Neural cell (in vitro differentiated cells): ENCODE data around the gene TMEM131L. TPM values are rescaled to one million over a fixed set of nuclear protein-coding genes. Genes with fewer than 3 reads are reported as not detected.

Source experiments
- H2AFZ ChIP-seq: fragments of 200-600, 300-800 bp; sonication (generic), shearing (Covaris generic); 2 replicates; pipeline ENCODE4 v1.6.0; 2014; ENCODE audit warnings: low read depth, mild to moderate bottlenecking, antibody characterized with exemption, low read length, moderate library complexity
- H3F3A ChIP-seq: fragments of 200-600 bp; shearing (Covaris generic); 2 replicates; pipeline ENCODE4 v1.6.1; 2016; ENCODE audit warnings: mild to moderate bottlenecking, moderate library complexity, mixed read lengths, antibody characterized with exemption, low read length; ENCODE audit not compliant: insufficient read depth, poor library complexity, severe bottlenecking
- H3K27ac ChIP-seq: fragments of 200-600, 300-800 bp; sonication (generic), shearing (Covaris generic); 2 replicates; pipeline ENCODE4 v1.5.1; 2014; ENCODE audit warnings: mild to moderate bottlenecking, low read length, moderate library complexity
- H3K27me3 ChIP-seq: fragments of 300-800, 200-600 bp; sonication (generic), shearing (Covaris generic); 2 replicates; pipeline ENCODE4 v1.6.0; 2014; ENCODE audit warnings: mild to moderate bottlenecking, low read depth, low read length, moderate library complexity; ENCODE audit not compliant: insufficient read depth
- H3K36me3 ChIP-seq: fragments of 300-800, 200-600 bp; sonication (generic), shearing (Covaris generic); 2 replicates; pipeline ENCODE4 v1.5.1; 2014; ENCODE audit warnings: mild to moderate bottlenecking, antibody characterized with exemption, low read length, moderate library complexity; ENCODE audit not compliant: insufficient read depth
- H3K4me2 ChIP-seq: fragments of 300-800, 200-600 bp; sonication (generic), shearing (Covaris generic); 2 replicates; pipeline ENCODE4 v1.6.0; 2014; ENCODE audit warnings: mild to moderate bottlenecking, low read length
- H3K4me3 ChIP-seq: fragments of 300-800, 200-600 bp; sonication (generic), shearing (Covaris generic); 2 replicates; pipeline ENCODE4 v1.5.1; 2014; ENCODE audit warnings: mild to moderate bottlenecking, low read length, moderate library complexity
- H3K79me2 ChIP-seq: fragments of 200-600 bp; shearing (Covaris generic); replicated peaks from 2 replicates; pipeline ENCODE4 v1.6.0; 2014; ENCODE audit warnings: mild to moderate bottlenecking, low read length, moderate library complexity; ENCODE audit not compliant: insufficient read depth
- H3K9ac ChIP-seq: fragments of 300-800, 200-600 bp; sonication (generic), shearing (Covaris generic); 2 replicates; pipeline ENCODE4 v1.6.1; 2016; ENCODE audit warnings: mild to moderate bottlenecking, low read length, mixed read lengths
- H3K9me2 ChIP-seq: fragments of 200-600 bp; shearing (Covaris generic); 2 replicates; pipeline ENCODE4 v1.6.1; 2016; ENCODE audit warnings: mild to moderate bottlenecking, low read length, mixed read lengths; ENCODE audit not compliant: insufficient read depth
- H3K9me3 ChIP-seq: fragments of 200-600, 300-800 bp; sonication (generic), shearing (Covaris generic); 2 replicates; pipeline ENCODE4 v1.6.1; 2016; ENCODE audit warnings: mild to moderate bottlenecking, mixed run types, low read length, moderate library complexity, mixed read lengths
- H4K20me1 ChIP-seq: fragments of 200-600 bp; shearing (Covaris generic); 2 replicates; pipeline ENCODE4 v1.6.1; 2016; ENCODE audit warnings: mild to moderate bottlenecking, mixed run types; ENCODE audit not compliant: insufficient read depth
- EP300 ChIP-seq: fragments of 450-650 bp; conservative IDR thresholded peaks from 2 replicates; pipeline ENCODE4 v1.6.1; 2014; ENCODE audit warnings: antibody characterized with exemption, mild to moderate bottlenecking, moderate library complexity; ENCODE audit not compliant: poor library complexity, severe bottlenecking
- EZH2 ChIP-seq: fragments of 200-600, 300-800 bp; shearing (Covaris generic), sonication (generic); IDR thresholded peaks from 2 replicates; pipeline ENCODE4 v1.6.1; 2014; ENCODE audit warnings: antibody characterized with exemption, low read length, borderline replicate concordance, mild to moderate bottlenecking; ENCODE audit not compliant: insufficient read depth, poor library complexity, severe bottlenecking
- MXI1 ChIP-seq: fragments of 450-650 bp; conservative IDR thresholded peaks from 2 replicates; pipeline ENCODE4 v1.6.1; 2014; ENCODE audit warnings: antibody characterized with exemption, mild to moderate bottlenecking; ENCODE audit not compliant: poor library complexity, severe bottlenecking
- POLR2AphosphoS5 ChIP-seq: IDR thresholded peaks from 2 replicates; pipeline ENCODE4 v1.6.1; 2012
- RAD21 ChIP-seq: fragments of 450-650 bp; conservative IDR thresholded peaks from 2 replicates; pipeline ENCODE4 v1.6.1; 2014; ENCODE audit warnings: antibody characterized with exemption, mild to moderate bottlenecking, moderate library complexity
- SMC3 ChIP-seq: fragments of 450-650 bp; conservative IDR thresholded peaks from 2 replicates; pipeline ENCODE4 v1.6.1; 2014; ENCODE audit warnings: antibody characterized with exemption, mild to moderate bottlenecking, moderate library complexity; ENCODE audit not compliant: poor library complexity
- TAF1 ChIP-seq: IDR thresholded peaks from 2 replicates; pipeline ENCODE4 v1.6.1; 2012; ENCODE audit warnings: low read depth
- polyA plus RNA-seq: library from polyadenylated mRNA; depleted of rRNA; stranded (reverse); fragments of >200 nt; gene quantifications from 2 replicates; pipeline ENCODE4 v1.2.3, GENCODE V29; 2014
- TF ChIP-seq, protein P1 (sequence below): fragments of 450-650 bp; IDR thresholded peaks from 2 replicates; pipeline ENCODE4 v1.5.1; 2014; ENCODE audit warnings: antibody characterized with exemption, mild to moderate bottlenecking, moderate library complexity; ENCODE audit not compliant: poor library complexity, severe bottlenecking
- TF ChIP-seq, protein P2 (sequence below): IDR thresholded peaks from 2 replicates; pipeline ENCODE4 v1.6.1; 2012; ENCODE audit warnings: borderline replicate concordance

The TMEM131L gene
- polyA plus RNA-seq, 1 donor from 2014 or later, result 11.1 TPM

DNA sequence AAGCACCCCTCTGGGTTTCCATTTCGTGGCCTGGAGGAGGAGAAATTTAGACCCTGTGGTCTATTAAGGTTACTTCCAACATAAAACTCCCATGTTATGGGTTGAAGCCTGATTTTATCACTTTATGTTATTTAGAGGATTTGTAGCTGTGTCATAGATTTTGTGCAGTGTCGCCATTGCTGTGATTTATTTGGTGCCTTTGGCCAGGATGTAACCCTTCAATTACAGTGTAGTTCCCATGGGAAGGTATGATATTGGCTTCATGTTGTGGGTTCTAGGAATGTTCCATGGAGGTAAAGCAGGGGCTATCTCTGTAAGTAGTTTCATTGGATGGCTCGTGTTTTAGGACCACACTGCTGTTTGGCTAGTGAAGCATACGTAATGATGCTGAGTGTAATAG is 58.5 kb downstream of the TMEM131L start:
- TF ChIP-seq MXI1 (no peak), POLR2AphosphoS5 (no peak), RAD21 (no peak), EZH2 (no peak), EP300 (no peak), TAF1 (no peak), SMC3 (no peak)
- TF ChIP-seq, protein P1, sequence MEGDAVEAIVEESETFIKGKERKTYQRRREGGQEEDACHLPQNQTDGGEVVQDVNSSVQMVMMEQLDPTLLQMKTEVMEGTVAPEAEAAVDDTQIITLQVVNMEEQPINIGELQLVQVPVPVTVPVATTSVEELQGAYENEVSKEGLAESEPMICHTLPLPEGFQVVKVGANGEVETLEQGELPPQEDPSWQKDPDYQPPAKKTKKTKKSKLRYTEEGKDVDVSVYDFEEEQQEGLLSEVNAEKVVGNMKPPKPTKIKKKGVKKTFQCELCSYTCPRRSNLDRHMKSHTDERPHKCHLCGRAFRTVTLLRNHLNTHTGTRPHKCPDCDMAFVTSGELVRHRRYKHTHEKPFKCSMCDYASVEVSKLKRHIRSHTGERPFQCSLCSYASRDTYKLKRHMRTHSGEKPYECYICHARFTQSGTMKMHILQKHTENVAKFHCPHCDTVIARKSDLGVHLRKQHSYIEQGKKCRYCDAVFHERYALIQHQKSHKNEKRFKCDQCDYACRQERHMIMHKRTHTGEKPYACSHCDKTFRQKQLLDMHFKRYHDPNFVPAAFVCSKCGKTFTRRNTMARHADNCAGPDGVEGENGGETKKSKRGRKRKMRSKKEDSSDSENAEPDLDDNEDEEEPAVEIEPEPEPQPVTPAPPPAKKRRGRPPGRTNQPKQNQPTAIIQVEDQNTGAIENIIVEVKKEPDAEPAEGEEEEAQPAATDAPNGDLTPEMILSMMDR, result no peak
- TF ChIP-seq, protein P2, sequence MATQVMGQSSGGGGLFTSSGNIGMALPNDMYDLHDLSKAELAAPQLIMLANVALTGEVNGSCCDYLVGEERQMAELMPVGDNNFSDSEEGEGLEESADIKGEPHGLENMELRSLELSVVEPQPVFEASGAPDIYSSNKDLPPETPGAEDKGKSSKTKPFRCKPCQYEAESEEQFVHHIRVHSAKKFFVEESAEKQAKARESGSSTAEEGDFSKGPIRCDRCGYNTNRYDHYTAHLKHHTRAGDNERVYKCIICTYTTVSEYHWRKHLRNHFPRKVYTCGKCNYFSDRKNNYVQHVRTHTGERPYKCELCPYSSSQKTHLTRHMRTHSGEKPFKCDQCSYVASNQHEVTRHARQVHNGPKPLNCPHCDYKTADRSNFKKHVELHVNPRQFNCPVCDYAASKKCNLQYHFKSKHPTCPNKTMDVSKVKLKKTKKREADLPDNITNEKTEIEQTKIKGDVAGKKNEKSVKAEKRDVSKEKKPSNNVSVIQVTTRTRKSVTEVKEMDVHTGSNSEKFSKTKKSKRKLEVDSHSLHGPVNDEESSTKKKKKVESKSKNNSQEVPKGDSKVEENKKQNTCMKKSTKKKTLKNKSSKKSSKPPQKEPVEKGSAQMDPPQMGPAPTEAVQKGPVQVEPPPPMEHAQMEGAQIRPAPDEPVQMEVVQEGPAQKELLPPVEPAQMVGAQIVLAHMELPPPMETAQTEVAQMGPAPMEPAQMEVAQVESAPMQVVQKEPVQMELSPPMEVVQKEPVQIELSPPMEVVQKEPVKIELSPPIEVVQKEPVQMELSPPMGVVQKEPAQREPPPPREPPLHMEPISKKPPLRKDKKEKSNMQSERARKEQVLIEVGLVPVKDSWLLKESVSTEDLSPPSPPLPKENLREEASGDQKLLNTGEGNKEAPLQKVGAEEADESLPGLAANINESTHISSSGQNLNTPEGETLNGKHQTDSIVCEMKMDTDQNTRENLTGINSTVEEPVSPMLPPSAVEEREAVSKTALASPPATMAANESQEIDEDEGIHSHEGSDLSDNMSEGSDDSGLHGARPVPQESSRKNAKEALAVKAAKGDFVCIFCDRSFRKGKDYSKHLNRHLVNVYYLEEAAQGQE, result no peak
- Histone ChIP-seq H3K27me3 (no peaks in the 10 kb centered on the region), H3K9me3 (no peaks in the 10 kb centered on the region), H3K36me3 (no peaks in the 10 kb centered on the region), H3K9me2 (no peaks in the 10 kb centered on the region), H3K4me3 (no peak overlapping the region), H3K9ac (no peak overlapping the region), H3K4me2 (no peak overlapping the region), H3F3A (no peaks in the 10 kb centered on the region), H3K79me2 (peaks cover 44% of the 10 kb centered on the region), H4K20me1 (no peaks in the 10 kb centered on the region), H2AFZ (no peak overlapping the region), H3K27ac (no peak overlapping the region)

DNA sequence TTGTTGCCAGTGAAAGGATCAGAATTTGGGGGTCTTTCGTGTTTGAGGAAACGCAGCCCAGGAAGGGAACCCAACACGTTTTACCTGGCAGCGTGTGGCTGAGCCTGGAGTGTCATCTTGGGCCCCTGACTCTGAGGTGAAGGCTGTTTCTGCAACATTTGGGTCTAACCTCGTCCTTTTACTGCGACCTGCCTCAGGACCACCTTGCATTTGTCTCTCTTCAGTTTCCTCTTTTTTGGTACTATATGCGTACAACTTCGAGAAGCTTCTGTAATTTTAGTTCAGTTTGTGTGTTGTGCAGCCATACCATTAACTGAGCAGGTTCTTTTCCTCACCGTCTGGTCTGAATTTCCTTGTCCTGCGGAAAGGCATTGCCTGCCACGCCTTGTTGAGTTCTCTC is 61.5 kb downstream of the TMEM131L start:
- Histone ChIP-seq H3K9ac (no peak overlapping the region), H2AFZ (no peak overlapping the region), H3K4me2 (no peak overlapping the region), H3K27me3 (no peaks in the 10 kb centered on the region), H4K20me1 (no peaks in the 10 kb centered on the region), H3K9me2 (no peaks in the 10 kb centered on the region), H3K79me2 (peaks cover 34% of the 10 kb centered on the region), H3K9me3 (no peaks in the 10 kb centered on the region), H3K36me3 (no peaks in the 10 kb centered on the region), H3K27ac (no peak overlapping the region), H3F3A (no peaks in the 10 kb centered on the region), H3K4me3 (no peak overlapping the region)
- TF ChIP-seq, protein P1, result no peak
- TF ChIP-seq POLR2AphosphoS5, result no peak
- no peak for TF ChIP-seq SMC3
- no peak for TF ChIP-seq EZH2
- TF ChIP-seq, protein P2, result no peak
- no peak for TF ChIP-seq EP300
- TF ChIP-seq TAF1, result no peak
- no peak for TF ChIP-seq RAD21
- TF ChIP-seq MXI1, result no peak
